ENCODE measurements around the gene FRMD4B.
"Not testable (repeated sequence)": the region's sequence is repeated elsewhere in the genome, so short reads cannot be mapped to it uniquely, and the experiment has no call there.

The FRMD4B gene

GRCh38 chr3:69276191-69276590, 109.7 kb downstream of the FRMD4B start:
- not testable (repeated sequence) for H3K4me1 ChIP-seq (ENCODE audit: control insufficient read depth, insufficient read depth, low read length); H3K9ac ChIP-seq (ENCODE audit: low read depth, low read length); H3K36me3 ChIP-seq (ENCODE audit: insufficient read depth, low read length); H3K27me3 ChIP-seq (ENCODE audit: control insufficient read depth, insufficient read depth, low read length); H3K4me3 ChIP-seq (ENCODE audit: low read length); H3K4me2 ChIP-seq (ENCODE audit: low read length); H3K9me3 ChIP-seq (replicated peaks; ENCODE audit: low read length)

GRCh38 chr3:69273896-69274295, 112.0 kb downstream of the FRMD4B start:
- Histone ChIP-seq H3K9ac (ENCODE audit: low read depth, low read length) (no peak overlapping the region), H3K9me3 (replicated peaks; ENCODE audit: low read length) (no peaks in the 10 kb centered on the region), H3K27me3 (ENCODE audit: control insufficient read depth, insufficient read depth, low read length) (no peaks in the 10 kb centered on the region), H3K36me3 (ENCODE audit: insufficient read depth, low read length) (no peaks in the 10 kb centered on the region), H3K4me1 (ENCODE audit: control insufficient read depth, insufficient read depth, low read length) (no peaks in the 10 kb centered on the region), H3K4me2 (ENCODE audit: low read length) (no peak overlapping the region), H3K4me3 (ENCODE audit: low read length) (no peak overlapping the region)

GRCh38 chr3:69272556-69272955, 113.3 kb downstream of the FRMD4B start:
- Histone ChIP-seq H3K9me3 (replicated peaks; ENCODE audit: low read length) (no peaks in the 10 kb centered on the region), H3K36me3 (ENCODE audit: insufficient read depth, low read length) (no peaks in the 10 kb centered on the region), H3K4me1 (ENCODE audit: control insufficient read depth, insufficient read depth, low read length) (no peaks in the 10 kb centered on the region), H3K4me3 (ENCODE audit: low read length) (no peak overlapping the region), H3K9ac (ENCODE audit: low read depth, low read length) (no peak overlapping the region), H3K27me3 (ENCODE audit: control insufficient read depth, insufficient read depth, low read length) (no peaks in the 10 kb centered on the region), H3K4me2 (ENCODE audit: low read length) (no peak overlapping the region)

- H3K9me3 ChIP-seq (replicated peaks; ENCODE audit: low read length): no peaks in the 10 kb centered on the region
- no peaks in the 10 kb centered on the region for H3K27me3 ChIP-seq (ENCODE audit: control insufficient read depth, insufficient read depth, low read length)
- H3K36me3 ChIP-seq (ENCODE audit: insufficient read depth, low read length): no peaks in the 10 kb centered on the region
- no peak overlapping the region for H3K4me3 ChIP-seq (ENCODE audit: low read length)
- no peak overlapping the region for H3K9ac ChIP-seq (ENCODE audit: low read depth, low read length)
- H3K4me2 ChIP-seq (ENCODE audit: low read length): no peak overlapping the region
- H3K4me1 ChIP-seq (ENCODE audit: control insufficient read depth, insufficient read depth, low read length): no peaks in the 10 kb centered on the region
Measured at GRCh38 chr3:69271098-69271497, 114.8 kb downstream of the FRMD4B start.

- Histone ChIP-seq H3K4me1 (ENCODE audit: control insufficient read depth, insufficient read depth, low read length) (no peaks in the 10 kb centered on the region), H3K36me3 (ENCODE audit: insufficient read depth, low read length) (no peaks in the 10 kb centered on the region), H3K9ac (ENCODE audit: low read depth, low read length) (no peak overlapping the region), H3K4me2 (ENCODE audit: low read length) (no peak overlapping the region), H3K4me3 (ENCODE audit: low read length) (no peak overlapping the region), H3K27me3 (ENCODE audit: control insufficient read depth, insufficient read depth, low read length) (no peaks in the 10 kb centered on the region), H3K9me3 (replicated peaks; ENCODE audit: low read length) (no peaks in the 10 kb centered on the region)
Measured at GRCh38 chr3:69266585-69266984, 119.3 kb downstream of the FRMD4B start.

- not testable (repeated sequence) for H3K27me3 ChIP-seq (ENCODE audit: control insufficient read depth, insufficient read depth, low read length); H3K4me3 ChIP-seq (ENCODE audit: low read length); H3K9ac ChIP-seq (ENCODE audit: low read depth, low read length); H3K4me2 ChIP-seq (ENCODE audit: low read length); H3K9me3 ChIP-seq (replicated peaks; ENCODE audit: low read length); H3K36me3 ChIP-seq (ENCODE audit: insufficient read depth, low read length); H3K4me1 ChIP-seq (ENCODE audit: control insufficient read depth, insufficient read depth, low read length)
Measured at GRCh38 chr3:69266071-69266470, 119.8 kb downstream of the FRMD4B start.

- H3K36me3 ChIP-seq (ENCODE audit: insufficient read depth, low read length); H3K9ac ChIP-seq (ENCODE audit: low read depth, low read length); H3K4me2 ChIP-seq (ENCODE audit: low read length); H3K4me1 ChIP-seq (ENCODE audit: control insufficient read depth, insufficient read depth, low read length); H3K9me3 ChIP-seq (replicated peaks; ENCODE audit: low read length); H3K27me3 ChIP-seq (ENCODE audit: control insufficient read depth, insufficient read depth, low read length); H3K4me3 ChIP-seq (ENCODE audit: low read length): not testable (repeated sequence)
Measured at GRCh38 chr3:69260843-69261405, 125.0 kb downstream of the FRMD4B start.

GRCh38 chr3:69260216-69260787, 125.6 kb downstream of the FRMD4B start:
- Histone ChIP-seq H3K36me3 (ENCODE audit: insufficient read depth, low read length) (no peaks in the 10 kb centered on the region), H3K4me2 (ENCODE audit: low read length) (no peak overlapping the region), H3K27me3 (ENCODE audit: control insufficient read depth, insufficient read depth, low read length) (no peaks in the 10 kb centered on the region), H3K9me3 (replicated peaks; ENCODE audit: low read length) (no peaks in the 10 kb centered on the region), H3K4me1 (ENCODE audit: control insufficient read depth, insufficient read depth, low read length) (no peaks in the 10 kb centered on the region), H3K4me3 (ENCODE audit: low read length) (no peak overlapping the region), H3K9ac (ENCODE audit: low read depth, low read length) (no peak overlapping the region)

- no peaks in the 10 kb centered on the region for H3K9me3 ChIP-seq (replicated peaks; ENCODE audit: low read length)
- no peak overlapping the region for H3K9ac ChIP-seq (ENCODE audit: low read depth, low read length)
- peaks cover 5% of the 10 kb centered on the region for H3K27me3 ChIP-seq (ENCODE audit: control insufficient read depth, insufficient read depth, low read length)
- no peak overlapping the region for H3K4me3 ChIP-seq (ENCODE audit: low read length)
- H3K4me1 ChIP-seq (ENCODE audit: control insufficient read depth, insufficient read depth, low read length): no peaks in the 10 kb centered on the region
- H3K4me2 ChIP-seq (ENCODE audit: low read length): no peak overlapping the region
- no peaks in the 10 kb centered on the region for H3K36me3 ChIP-seq (ENCODE audit: insufficient read depth, low read length)
Measured at GRCh38 chr3:69259125-69259524, 126.8 kb downstream of the FRMD4B start.

GRCh38 chr3:69255928-69256327, 130.0 kb downstream of the FRMD4B start:
- no peaks in the 10 kb centered on the region for H3K4me1 ChIP-seq (ENCODE audit: control insufficient read depth, insufficient read depth, low read length)
- H3K27me3 ChIP-seq (ENCODE audit: control insufficient read depth, insufficient read depth, low read length): peaks cover 9% of the 10 kb centered on the region

GRCh38 chr3:69254351-69254750, 131.5 kb downstream of the FRMD4B start:
- Histone ChIP-seq H3K36me3 (ENCODE audit: insufficient read depth, low read length) (no peaks in the 10 kb centered on the region), H3K4me3 (ENCODE audit: low read length) (no peak overlapping the region), H3K9me3 (replicated peaks; ENCODE audit: low read length) (no peaks in the 10 kb centered on the region), H3K4me2 (ENCODE audit: low read length) (no peak overlapping the region), H3K4me1 (ENCODE audit: control insufficient read depth, insufficient read depth, low read length) (no peaks in the 10 kb centered on the region), H3K9ac (ENCODE audit: low read depth, low read length) (no peak overlapping the region), H3K27me3 (ENCODE audit: control insufficient read depth, insufficient read depth, low read length) (peaks cover 12% of the 10 kb centered on the region)

More at GRCh38 chr3:69255928-69256327, 130.0 kb downstream of the FRMD4B start:
- H3K9me3 ChIP-seq (replicated peaks; ENCODE audit: low read length): no peaks in the 10 kb centered on the region
- H3K4me3 ChIP-seq (ENCODE audit: low read length): no peak overlapping the region
- H3K4me2 ChIP-seq (ENCODE audit: low read length): no peak overlapping the region
- no peak overlapping the region for H3K9ac ChIP-seq (ENCODE audit: low read depth, low read length)
- H3K36me3 ChIP-seq (ENCODE audit: insufficient read depth, low read length): no peaks in the 10 kb centered on the region

GRCh38 chr3:69252631-69253030, 133.3 kb downstream of the FRMD4B start:
- H3K27me3 ChIP-seq (ENCODE audit: control insufficient read depth, insufficient read depth, low read length): peaks cover 14% of the 10 kb centered on the region
- no peak overlapping the region for H3K4me2 ChIP-seq (ENCODE audit: low read length)
- no peak overlapping the region for H3K9ac ChIP-seq (ENCODE audit: low read depth, low read length)
- no peaks in the 10 kb centered on the region for H3K9me3 ChIP-seq (replicated peaks; ENCODE audit: low read length)
- H3K4me3 ChIP-seq (ENCODE audit: low read length): no peak overlapping the region
- H3K36me3 ChIP-seq (ENCODE audit: insufficient read depth, low read length): no peaks in the 10 kb centered on the region
- H3K4me1 ChIP-seq (ENCODE audit: control insufficient read depth, insufficient read depth, low read length): no peaks in the 10 kb centered on the region
